Breast epithelium (tissue), 3 donors: ENCODE data around the gene FBN1.

ENCODE experiments used
- CTCF ChIP-seq, 3 donors: fragments of 450-650 bp; IDR thresholded peaks; one replicate each; pipeline ENCODE4 v1.5.1; 2016 to 2017; ENCODE audit warnings: antibody characterized with exemption in 3 of 3, mild to moderate bottlenecking in 3 of 3, moderate library complexity in 3 of 3
- POLR2AphosphoS5 ChIP-seq, 3 donors: sonication (generic); formaldehyde crosslinking; IDR thresholded peaks; one replicate each; pipeline ENCODE4 v1.6.1; 2017; ENCODE audit warnings: antibody characterized with exemption in 3 of 3

DNA sequence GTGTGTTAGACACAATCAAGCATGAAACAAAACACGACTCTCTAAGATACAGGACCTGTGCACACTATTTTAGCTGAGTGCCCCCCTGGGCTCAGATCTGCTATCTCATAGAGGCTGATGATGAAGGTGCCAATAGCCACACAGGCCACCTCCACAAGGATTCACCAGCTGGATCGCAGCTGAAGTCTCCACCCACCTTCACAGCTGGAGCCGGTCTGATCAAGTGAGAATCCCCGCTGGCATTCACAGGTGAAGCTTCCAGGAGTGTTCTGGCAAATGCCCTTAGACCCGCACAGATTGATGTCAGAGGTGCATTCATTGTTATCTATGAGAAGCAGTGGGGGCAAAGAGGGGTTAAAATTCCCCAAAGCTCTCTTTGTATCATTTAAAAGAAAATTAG is 224.1 kb downstream of the FBN1 start:
- TF ChIP-seq CTCF (IDR thresholded peaks at IDR 0.05) (no peak), POLR2AphosphoS5 (IDR thresholded peaks at IDR 0.05) (no peak)
